Suprapubic skin (tissue), 4 donors: ENCODE results near the gene OSTF1. TPM values are rescaled to one million over a fixed set of nuclear protein-coding genes. Genes with fewer than 3 reads are reported as not detected.

Source experiments
- DNase-seq, 2 donors: peaks; one replicate each; pipeline ENCODE4 v3.0.0-alpha.2; 2019; ENCODE audit warnings: low spot score in 2 of 2
- H3K27ac ChIP-seq: fragments of 200-600 bp; sonication (generic); one replicate; pipeline ENCODE4 v1.5.1; 2019
- H3K27me3 ChIP-seq: fragments of 200-600 bp; sonication (generic); one replicate; pipeline ENCODE4 v1.5.1; 2019
- H3K36me3 ChIP-seq: fragments of 200-600 bp; sonication (generic); one replicate; pipeline ENCODE4 v1.5.1; 2019
- H3K4me1 ChIP-seq: fragments of 200-600 bp; sonication (generic); one replicate; pipeline ENCODE4 v1.5.1; 2019
- H3K4me3 ChIP-seq: fragments of 200-600 bp; sonication (generic); one replicate; pipeline ENCODE4 v1.5.1; 2019; ENCODE audit warnings: mild to moderate bottlenecking
- H3K9me3 ChIP-seq: fragments of 200-600 bp; sonication (generic); one replicate; pipeline ENCODE4 v1.5.1; 2019
- CTCF ChIP-seq, 2 donors: fragments of 200-600 bp in 1 of 2; fragments of 450-650 bp in 1 of 2; sonication (generic) in 1 of 2; IDR thresholded peaks; one replicate each; pipeline ENCODE4 v1.5.1; 2016 to 2019; ENCODE audit warnings: antibody characterized with exemption in 2 of 2, mild to moderate bottlenecking in 1 of 2, moderate library complexity in 1 of 2
- EP300 ChIP-seq: sonication (generic); formaldehyde crosslinking; IDR thresholded peaks from one replicate; pipeline ENCODE4 v1.6.1; 2017; ENCODE audit warnings: antibody characterized with exemption
- POLR2A ChIP-seq, 2 donors: fragments of 450-650 bp; IDR thresholded peaks; one replicate each; pipeline ENCODE4 v1.6.1; 2017; ENCODE audit warnings: antibody characterized with exemption in 2 of 2, mild to moderate bottlenecking in 2 of 2, moderate library complexity in 2 of 2
- POLR2AphosphoS5 ChIP-seq, 3 donors: sonication (generic); formaldehyde crosslinking; IDR thresholded peaks; one replicate each; pipeline ENCODE4 v1.6.1; 2017; ENCODE audit warnings: antibody characterized with exemption in 3 of 3
- WGBS: methylation state at CpG from one replicate; pipeline ENCODE4 v1.1.5; 2018; 5-methylcytosine and 5-hydroxymethylcytosine counted together
- total RNA-seq, 4 donors: library from RNA; depleted of rRNA; stranded (reverse); fragments of >200 nt; gene quantifications; one replicate each; pipeline ENCODE4 v1.1.0, GENCODE V29; 2016

Gene OSTF1
- total RNA-seq, 4 donors from 2014 or later: 32.3 to 46.3 (median 44.3) TPM

GRCh38 chr9:75181750-75182149, 93.4 kb downstream of the OSTF1 start:
- Histone ChIP-seq H3K27ac (no peak overlapping the region), H3K36me3 (peaks cover 6% of the 10 kb centered on the region), H3K4me3 (no peak overlapping the region), H3K27me3 (no peaks in the 10 kb centered on the region), H3K9me3 (no peaks in the 10 kb centered on the region), H3K4me1 (no peaks in the 10 kb centered on the region)
- TF ChIP-seq POLR2AphosphoS5 (IDR thresholded peaks at IDR 0.05) (peak in 1 of 3 donors; percentile 13), POLR2A (IDR thresholded peaks at IDR 0.05) (no peak)
- WGBS: 40% methylated on average over 1 of the region's 1 CpG
- DNase-seq: no peak

- H3K4me3 ChIP-seq: no peak overlapping the region
- no peaks in the 10 kb centered on the region for H3K4me1 ChIP-seq
- no peaks in the 10 kb centered on the region for H3K27me3 ChIP-seq
- no peaks in the 10 kb centered on the region for H3K9me3 ChIP-seq
- H3K36me3 ChIP-seq: peaks cover 6% of the 10 kb centered on the region
- no peak overlapping the region for H3K27ac ChIP-seq
- 94% methylated on average over 9 of the region's 9 CpGs for WGBS
- DNase-seq: no peak
- TF ChIP-seq CTCF (IDR thresholded peaks at IDR 0.05): no peak
- TF ChIP-seq POLR2A (IDR thresholded peaks at IDR 0.05): no peak
- no peak for TF ChIP-seq POLR2AphosphoS5 (IDR thresholded peaks at IDR 0.05)
- no peak for TF ChIP-seq EP300
Measured at GRCh38 chr9:75183306-75183705, 95.0 kb downstream of the OSTF1 start.

- H3K27ac ChIP-seq: no peak overlapping the region
- no peak for DNase-seq
- 77% methylated on average over 3 of the region's 3 CpGs for WGBS
- H3K9me3 ChIP-seq: no peaks in the 10 kb centered on the region
- TF ChIP-seq EP300: no peak
- no peaks in the 10 kb centered on the region for H3K27me3 ChIP-seq
- H3K4me3 ChIP-seq: no peak overlapping the region
- no peaks in the 10 kb centered on the region for H3K4me1 ChIP-seq
- H3K36me3 ChIP-seq: peaks cover 6% of the 10 kb centered on the region
Measured at GRCh38 chr9:75184471-75184870, 96.2 kb downstream of the OSTF1 start.

- TF ChIP-seq CTCF (IDR thresholded peaks at IDR 0.05) (peak in 1 of 2 donors; percentile 47), POLR2A (IDR thresholded peaks at IDR 0.05) (no peak)
- no peak for DNase-seq
- Histone ChIP-seq H3K4me3 (no peak overlapping the region), H3K27me3 (no peaks in the 10 kb centered on the region), H3K27ac (no peak overlapping the region), H3K36me3 (peaks cover 6% of the 10 kb centered on the region), H3K9me3 (no peaks in the 10 kb centered on the region), H3K4me1 (no peaks in the 10 kb centered on the region)
- 58% methylated on average over 4 of the region's 4 CpGs for WGBS
Measured at GRCh38 chr9:75185585-75186170, 97.4 kb downstream of the OSTF1 start.

GRCh38 chr9:75186767-75187380, 98.6 kb downstream of the OSTF1 start:
- no peaks in the 10 kb centered on the region for H3K4me1 ChIP-seq
- H3K27me3 ChIP-seq: no peaks in the 10 kb centered on the region
- H3K9me3 ChIP-seq: no peaks in the 10 kb centered on the region
- peaks cover 6% of the 10 kb centered on the region for H3K36me3 ChIP-seq
- no peak overlapping the region for H3K27ac ChIP-seq
- no peak overlapping the region for H3K4me3 ChIP-seq
- WGBS: 41% methylated on average over 4 of the region's 4 CpGs
- no peak for DNase-seq
- TF ChIP-seq EP300 (no peak), CTCF (IDR thresholded peaks at IDR 0.05) (peak; percentile 52 to 67), POLR2AphosphoS5 (IDR thresholded peaks at IDR 0.05) (no peak)

GRCh38 chr9:75188756-75189155, 100.4 kb downstream of the OSTF1 start:
- Histone ChIP-seq H3K9me3 (no peaks in the 10 kb centered on the region), H3K4me3 (no peak overlapping the region), H3K27ac (no peak overlapping the region), H3K36me3 (no peaks in the 10 kb centered on the region), H3K27me3 (no peaks in the 10 kb centered on the region), H3K4me1 (no peaks in the 10 kb centered on the region)
- TF ChIP-seq CTCF (IDR thresholded peaks at IDR 0.05) (no peak), POLR2A (IDR thresholded peaks at IDR 0.05) (no peak), EP300 (no peak), POLR2AphosphoS5 (IDR thresholded peaks at IDR 0.05) (no peak)
- 87% methylated on average over 2 of the region's 2 CpGs for WGBS
- DNase-seq: no peak
